ENCODE data around the gene MTNR1A. TPM values are rescaled to one million over a fixed set of nuclear protein-coding genes. Genes with fewer than 3 reads are reported as not detected.

The MTNR1A gene
- total RNA-seq, 1 donor from 2014 or later: not detected

GRCh38 chr4:186551849-186552248 lies 3.5 kb downstream of the MTNR1A start:
- Histone ChIP-seq H3K27me3 (ENCODE audit: control insufficient read depth, insufficient read depth, low read length) (peaks cover 4% of the 10 kb centered on the region), H3K4me3 (ENCODE audit: low read depth, low read length) (no peak overlapping the region), H3K36me3 (ENCODE audit: control insufficient read depth, insufficient read depth, low read length) (no peaks in the 10 kb centered on the region)
- TF ChIP-seq CTCF (IDR thresholded peaks at IDR 0.05; ENCODE audit: insufficient read depth, low read length, poor library complexity, severe bottlenecking): no peak
- no peak for DNase-seq (ENCODE audit: low read depth)

GRCh38 chr4:186545436-186545835 lies 9.9 kb downstream of the MTNR1A start:
- Histone ChIP-seq H3K36me3 (ENCODE audit: control insufficient read depth, insufficient read depth, low read length) (no peaks in the 10 kb centered on the region), H3K4me3 (ENCODE audit: low read depth, low read length) (no peak overlapping the region), H3K27me3 (ENCODE audit: control insufficient read depth, insufficient read depth, low read length) (no peaks in the 10 kb centered on the region)
- DNase-seq (ENCODE audit: low read depth): no peak
- TF ChIP-seq CTCF (IDR thresholded peaks at IDR 0.05; ENCODE audit: insufficient read depth, low read length, poor library complexity, severe bottlenecking): no peak

- Histone ChIP-seq H3K4me3 (ENCODE audit: low read depth, low read length) (no peak overlapping the region), H3K36me3 (ENCODE audit: control insufficient read depth, insufficient read depth, low read length) (no peaks in the 10 kb centered on the region), H3K27me3 (ENCODE audit: control insufficient read depth, insufficient read depth, low read length) (no peaks in the 10 kb centered on the region)
- DNase-seq (ENCODE audit: low read depth): no peak
- TF ChIP-seq CTCF (IDR thresholded peaks at IDR 0.05; ENCODE audit: insufficient read depth, low read length, poor library complexity, severe bottlenecking): no peak
Measured at GRCh38 chr4:186543206-186543605, 12.2 kb downstream of the MTNR1A start.

- no peak overlapping the region for H3K4me3 ChIP-seq (ENCODE audit: low read depth, low read length)
- H3K27me3 ChIP-seq (ENCODE audit: control insufficient read depth, insufficient read depth, low read length): no peaks in the 10 kb centered on the region
- DNase-seq (ENCODE audit: low read depth): no peak
- no peaks in the 10 kb centered on the region for H3K36me3 ChIP-seq (ENCODE audit: control insufficient read depth, insufficient read depth, low read length)
- no peak for TF ChIP-seq CTCF (IDR thresholded peaks at IDR 0.05; ENCODE audit: insufficient read depth, low read length, poor library complexity, severe bottlenecking)
Measured at GRCh38 chr4:186541801-186542200, 13.6 kb downstream of the MTNR1A start.

- no peaks in the 10 kb centered on the region for H3K36me3 ChIP-seq (ENCODE audit: control insufficient read depth, insufficient read depth, low read length)
- no peak overlapping the region for H3K4me3 ChIP-seq (ENCODE audit: low read depth, low read length)
- no peak for DNase-seq (ENCODE audit: low read depth)
- H3K27me3 ChIP-seq (ENCODE audit: control insufficient read depth, insufficient read depth, low read length): no peaks in the 10 kb centered on the region
- no peak for TF ChIP-seq CTCF (IDR thresholded peaks at IDR 0.05; ENCODE audit: insufficient read depth, low read length, poor library complexity, severe bottlenecking)
Measured at GRCh38 chr4:186537843-186538521, 17.4 kb downstream of the MTNR1A start.

- Histone ChIP-seq H3K27me3 (ENCODE audit: control insufficient read depth, insufficient read depth, low read length) (no peaks in the 10 kb centered on the region), H3K36me3 (ENCODE audit: control insufficient read depth, insufficient read depth, low read length) (no peaks in the 10 kb centered on the region), H3K4me3 (ENCODE audit: low read depth, low read length) (no peak overlapping the region)
- DNase-seq (ENCODE audit: low read depth): no peak
- no peak for TF ChIP-seq CTCF (IDR thresholded peaks at IDR 0.05; ENCODE audit: insufficient read depth, low read length, poor library complexity, severe bottlenecking)
Measured at GRCh38 chr4:186536285-186536684, 19.1 kb downstream of the MTNR1A start.
